ENCODE results near the gene DDX23.

GRCh38 chr12:48796976-48797375 lies 55.0 kb downstream of the DDX23 start:
- no peak for TF ChIP-seq POLR2A (IDR thresholded peaks at IDR 0.05)
- no peak for TF ChIP-seq CTCF (IDR thresholded peaks at IDR 0.05)

All from breast epithelium (tissue), 3 donors.